Suprapubic skin (tissue), 3 donors: ENCODE data around the gene RSRC1.

ENCODE experiments used
- CTCF ChIP-seq, 2 donors: fragments of 200-600 bp in 1 of 2; fragments of 450-650 bp in 1 of 2; sonication (generic) in 1 of 2; IDR thresholded peaks; one replicate each; pipeline ENCODE4 v1.5.1; 2016 to 2019; ENCODE audit warnings: antibody characterized with exemption in 2 of 2, mild to moderate bottlenecking in 1 of 2, moderate library complexity in 1 of 2
- EP300 ChIP-seq: sonication (generic); formaldehyde crosslinking; IDR thresholded peaks from one replicate; pipeline ENCODE4 v1.6.1; 2017; ENCODE audit warnings: antibody characterized with exemption
- POLR2A ChIP-seq, 2 donors: fragments of 450-650 bp; IDR thresholded peaks; one replicate each; pipeline ENCODE4 v1.6.1; 2017; ENCODE audit warnings: antibody characterized with exemption in 2 of 2, mild to moderate bottlenecking in 2 of 2, moderate library complexity in 2 of 2

- TF ChIP-seq CTCF (IDR thresholded peaks at IDR 0.05), result no peak
- TF ChIP-seq EP300, result no peak
- TF ChIP-seq POLR2A (IDR thresholded peaks at IDR 0.05), result no peak
Measured at GRCh38 chr3:158104431-158104921, 5.4 kb upstream of the RSRC1 start.
